HepG2 (cell line): ENCODE measurements around the gene SKIC2. TPM values are rescaled to one million over a fixed set of nuclear protein-coding genes. Genes with fewer than 3 reads are reported as not detected.
A peak's percentile ranks its signal among the peaks of the same experiment; 100 is the strongest.

ENCODE experiments used
- AKAP8 ChIP-seq: sonication (generic); formaldehyde crosslinking; IDR thresholded peaks from 2 replicates; pipeline ENCODE4 v1.5.1; 2020; ENCODE audit warnings: mild to moderate bottlenecking, missing genetic modification reagents
- CEBPB ChIP-seq: IDR thresholded peaks from 2 replicates; pipeline ENCODE4 v1.6.1; 2011; ENCODE audit warnings: low read depth, low read length, improper control_type of control experiment, borderline replicate concordance
- CEBPZ ChIP-seq: IDR thresholded peaks from 2 replicates; pipeline ENCODE4 v1.6.1; 2012; ENCODE audit warnings: low read length, improper control_type of control experiment
- DPF2 ChIP-seq: sonication (generic); formaldehyde crosslinking; IDR thresholded peaks from 2 replicates; pipeline ENCODE4 v1.4.0; 2020; ENCODE audit warnings: mild to moderate bottlenecking, low read depth, missing genetic modification reagents, borderline replicate concordance
- GZF1 ChIP-seq: sonication (generic); formaldehyde crosslinking; IDR thresholded peaks from 2 replicates; pipeline ENCODE4 v1.5.1; 2020; ENCODE audit warnings: mild to moderate bottlenecking, missing genetic modification reagents
- HNRNPH1 ChIP-seq: fragments of 200-400 bp; formaldehyde crosslinking; optimal IDR thresholded peaks from 2 replicates; pipeline ENCODE3; 2017; ENCODE audit warnings: mild to moderate bottlenecking, low read depth, low read length
- MATR3 ChIP-seq: sonication (generic); formaldehyde crosslinking; IDR thresholded peaks from 2 replicates; pipeline ENCODE4 v1.4.0; 2020; ENCODE audit warnings: missing genetic modification reagents
- MLXIP ChIP-seq: sonication (generic); formaldehyde crosslinking; IDR thresholded peaks from 2 replicates; pipeline ENCODE4 v1.9.0; 2021; ENCODE audit warnings: missing genetic modification reagents, borderline replicate concordance
- NR2F2 ChIP-seq: IDR thresholded peaks from 2 replicates; pipeline ENCODE4 v1.6.1; 2012; ENCODE audit warnings: low read depth, inconsistent platforms, borderline replicate concordance
- TARDBP ChIP-seq: sonication (generic); formaldehyde crosslinking; IDR thresholded peaks from 2 replicates; pipeline ENCODE4 v1.8.0; 2022; ENCODE audit warnings: mild to moderate bottlenecking, missing genetic modification reagents
- TCF7L2 ChIP-seq: IDR thresholded peaks from 2 replicates; pipeline ENCODE4 v1.6.1; 2011; ENCODE audit warnings: mild to moderate bottlenecking, low read depth, low read length, moderate library complexity
- U2AF1 ChIP-seq: fragments of 200-400 bp; formaldehyde crosslinking; optimal IDR thresholded peaks from 2 replicates; pipeline ENCODE3; 2017; ENCODE audit warnings: mild to moderate bottlenecking, low read depth, low read length
- ZFP37 ChIP-seq: sonication (generic); formaldehyde crosslinking; IDR thresholded peaks from 2 replicates; pipeline ENCODE4 v1.4.0; 2020; ENCODE audit warnings: missing genetic modification reagents, borderline replicate concordance
- ZNF282 ChIP-seq: fragments of 450-650 bp; IDR thresholded peaks from 2 replicates; pipeline ENCODE4 v1.6.1; 2018; ENCODE audit not compliant: partially characterized antibody
- ZNF296 ChIP-seq: sonication (generic); formaldehyde crosslinking; conservative IDR thresholded peaks from 2 replicates; pipeline ENCODE4 v1.5.0; 2020; ENCODE audit warnings: mild to moderate bottlenecking, missing genetic modification reagents
- ZNF510 ChIP-seq: sonication (generic); formaldehyde crosslinking; IDR thresholded peaks from 2 replicates; pipeline ENCODE4 v1.4.0; 2020; ENCODE audit warnings: low read depth, mild to moderate bottlenecking, missing genetic modification reagents
- ZNF569 ChIP-seq: sonication (generic); formaldehyde crosslinking; IDR thresholded peaks from 2 replicates; pipeline ENCODE4 v1.5.0; 2020; ENCODE audit warnings: mild to moderate bottlenecking, missing genetic modification reagents, moderate library complexity, borderline replicate concordance
- ZNF598 ChIP-seq: sonication (generic); formaldehyde crosslinking; IDR thresholded peaks from 2 replicates; pipeline ENCODE4 v1.5.1; 2020; ENCODE audit warnings: mild to moderate bottlenecking, missing genetic modification reagents, borderline replicate concordance
- polyA plus RNA-seq, 8 experiments: library from polyadenylated mRNA; depleted of rRNA in 3 of 8; stranded (reverse) in 7 of 8; unstranded in 1 of 8; fragments of >200 nt; fragmentation: Illumina TruSeq in 4 of 8; extraction: Trizol in 4 of 8; gene quantifications; 2 replicates each; pipeline versions ENCODE4 v1.2.1 to v1.2.3, GENCODE V29; 2011 to 2016; ENCODE audit warnings: low read depth in 4 of 8, missing spikeins in 1 of 8, mixed read lengths in 1 of 8; ENCODE audit not compliant: insufficient read depth in 1 of 8
- total RNA-seq, 5 experiments: library from RNA; depleted of rRNA; stranded (reverse); fragments of >200 nt; fragmentation: Illumina TruSeq; extraction: Trizol; gene quantifications; 2 replicates each; pipeline ENCODE4 v1.2.3, GENCODE V29; 2016; ENCODE audit warnings: low read depth in 1 of 5
- TF ChIP-seq, protein P1 (sequence below): sonication (generic); formaldehyde crosslinking; IDR thresholded peaks from 2 replicates; pipeline ENCODE4 v1.8.0; 2022; ENCODE audit warnings: mild to moderate bottlenecking, missing genetic modification reagents, moderate library complexity

The SKIC2 gene
- total and polyA plus RNA-seq, 2 of the 13 experiments (the other 11 are each of a cell fraction or from before 2014, with no cell fraction given), result 67.1 to 68.4 TPM

DNA sequence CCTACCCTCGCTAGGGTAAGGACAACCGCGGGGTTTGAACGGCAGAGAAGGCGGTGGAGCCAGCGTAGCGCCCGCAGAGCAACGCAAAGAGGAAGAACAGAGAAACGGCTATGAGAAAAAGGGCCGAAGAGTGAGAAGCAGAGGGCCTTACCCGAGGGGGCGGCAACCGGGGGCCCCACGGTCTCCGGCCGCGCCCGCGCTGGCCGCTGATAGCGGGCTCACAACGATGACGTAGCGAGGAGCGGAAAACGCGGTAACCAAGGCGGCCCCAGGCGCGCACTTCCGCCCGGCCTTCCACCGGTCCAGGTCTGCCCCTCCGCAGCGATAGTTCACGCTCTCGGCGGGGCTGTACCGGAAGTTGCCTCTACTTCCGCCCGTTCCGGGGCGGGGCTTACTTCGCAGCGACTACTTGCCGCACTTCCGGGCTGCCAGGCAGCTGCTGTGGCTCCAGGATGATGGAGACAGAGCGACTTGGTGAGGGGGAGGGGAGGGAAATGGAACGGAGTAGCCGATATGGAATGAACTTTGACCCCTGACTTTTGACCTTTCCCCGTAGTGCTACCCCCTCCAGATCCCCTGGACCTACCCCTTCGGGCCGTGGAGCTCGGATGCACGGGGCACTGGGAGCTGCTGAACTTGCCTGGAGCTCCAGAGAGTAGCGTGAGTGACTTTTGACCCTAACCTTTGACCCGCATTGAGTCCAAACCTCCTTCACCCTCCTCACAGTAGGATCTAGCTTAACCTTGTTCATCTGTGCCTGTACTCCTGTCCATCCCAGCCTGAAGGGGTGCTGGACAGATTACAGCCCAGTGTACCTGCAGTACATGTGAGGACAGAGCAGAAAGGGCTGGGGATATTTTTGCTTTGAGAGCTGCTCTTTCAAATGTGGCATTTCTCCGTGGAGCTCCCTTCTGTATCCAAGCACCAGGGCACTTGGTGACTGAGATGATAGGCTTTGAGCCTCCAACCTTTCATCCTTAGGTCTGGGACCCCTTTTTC lies at the start of gene SKIC2, which contains the start of gene NELFE (continued):
- 0 out of 2 replicates have a peak, but pooled peaks have one; percentile 43 for TF ChIP-seq DPF2
- TF ChIP-seq ZNF598 (CRISPR knock-in tag), result peak; percentile 83; the same call in 1 of the 2 replicates
- peak; percentile 38; the same call in 1 of the 2 replicates for TF ChIP-seq ZNF510 (CRISPR knock-in tag)
- no peak for TF ChIP-seq TCF7L2
- TF ChIP-seq TARDBP (CRISPR knock-in tag), result peak; percentile 88
- TF ChIP-seq ZFP37, result peak; percentile 91; the same call in 1 of the 2 replicates
- no peak for TF ChIP-seq ZNF282
- TF ChIP-seq ZNF569 (CRISPR knock-in tag), result no peak
- TF ChIP-seq U2AF1, result no peak
- no peak for TF ChIP-seq CEBPZ
- TF ChIP-seq GZF1 (CRISPR knock-in tag), result no peak; the same call in 1 of the 2 replicates
- 0 out of 2 replicates have a peak, but pooled peaks have one; percentile 63 for TF ChIP-seq MLXIP
- 0 out of 2 replicates have a peak, but pooled peaks have one; percentile 44 for TF ChIP-seq AKAP8 (CRISPR knock-in tag)
- peak; percentile 93 for TF ChIP-seq NR2F2
- no peak for TF ChIP-seq MATR3 (CRISPR knock-in tag)
- no peak for TF ChIP-seq HNRNPH1
- TF ChIP-seq, protein P1, sequence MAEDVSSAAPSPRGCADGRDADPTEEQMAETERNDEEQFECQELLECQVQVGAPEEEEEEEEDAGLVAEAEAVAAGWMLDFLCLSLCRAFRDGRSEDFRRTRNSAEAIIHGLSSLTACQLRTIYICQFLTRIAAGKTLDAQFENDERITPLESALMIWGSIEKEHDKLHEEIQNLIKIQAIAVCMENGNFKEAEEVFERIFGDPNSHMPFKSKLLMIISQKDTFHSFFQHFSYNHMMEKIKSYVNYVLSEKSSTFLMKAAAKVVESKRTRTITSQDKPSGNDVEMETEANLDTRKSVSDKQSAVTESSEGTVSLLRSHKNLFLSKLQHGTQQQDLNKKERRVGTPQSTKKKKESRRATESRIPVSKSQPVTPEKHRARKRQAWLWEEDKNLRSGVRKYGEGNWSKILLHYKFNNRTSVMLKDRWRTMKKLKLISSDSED (CRISPR knock-in tag), result no peak
- TF ChIP-seq CEBPB, result no peak; the same call in 1 of the 2 replicates
- TF ChIP-seq ZNF296, result no peak
